ENCODE results near the gene GPR17. TPM values are rescaled to one million over a fixed set of nuclear protein-coding genes. Genes with fewer than 3 reads are reported as not detected.
A peak's percentile ranks its signal among the peaks of the same experiment; 100 is the strongest.

GPR17 gene
- total RNA-seq, 4 donors from 2014 or later, result not detected

DNA sequence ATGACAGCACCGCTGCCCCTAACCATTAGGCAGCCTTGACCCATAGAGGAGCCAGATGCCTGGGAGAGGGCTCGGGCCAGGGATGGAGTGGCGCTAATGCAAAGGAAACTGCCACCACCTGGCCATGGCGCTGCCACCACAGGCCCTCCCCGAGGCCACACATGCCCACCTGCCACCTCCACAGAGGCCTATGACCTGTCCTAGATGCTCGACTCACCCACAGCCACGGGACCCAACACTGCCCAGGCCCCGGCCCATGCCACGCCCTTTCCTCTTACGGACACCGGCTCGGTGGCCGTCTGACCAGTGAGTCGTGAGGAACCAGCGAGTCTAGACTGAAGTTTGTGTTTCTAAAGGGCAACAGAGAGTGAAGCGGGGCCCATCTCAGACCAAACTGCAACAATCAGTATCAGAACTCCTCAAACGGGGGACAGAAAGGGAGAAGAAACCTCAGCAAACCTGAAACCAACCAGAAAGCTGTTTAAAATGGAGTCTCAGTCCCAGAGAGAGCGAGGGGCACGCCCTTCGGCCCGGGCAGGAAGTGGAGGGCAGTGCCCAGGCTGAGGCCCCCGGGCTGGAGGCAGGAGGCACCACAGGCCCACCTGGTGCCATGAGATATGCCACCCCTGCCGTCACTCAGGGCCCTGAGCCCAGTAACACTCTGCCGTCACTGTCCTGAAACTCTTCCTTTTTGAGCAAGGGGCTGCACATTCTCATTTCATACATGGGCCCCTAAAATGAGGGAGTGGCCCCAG lies 711 bp downstream of the GPR17 start:
- H3K9me3 ChIP-seq, result no peaks in the 10 kb centered on the region
- TF ChIP-seq POLR2A (IDR thresholded peaks at IDR 0.05), result no peak
- TF ChIP-seq CTCF (IDR thresholded peaks at IDR 0.05), result no peak
- WGBS, 2 donors, result 61 to 64% methylated on average over 21 to 24 of the region's 24 CpGs
- no peaks in the 10 kb centered on the region for H3K27me3 ChIP-seq
- peak overlapping the region in 2 of 3 donors; percentile 17 to 36 for H3K27ac ChIP-seq
- DNase-seq, result no peak
- H3K4me1 ChIP-seq, result peaks cover 7 to 37% of the 10 kb centered on the region in 2 donors
- intact Hi-C loops (cut with DNase I), result no loop called here
- H3K4me3 ChIP-seq (replicated peaks in 1 of 3), result no peak overlapping the region
- H3K36me3 ChIP-seq, result no peaks in the 10 kb centered on the region

DNA sequence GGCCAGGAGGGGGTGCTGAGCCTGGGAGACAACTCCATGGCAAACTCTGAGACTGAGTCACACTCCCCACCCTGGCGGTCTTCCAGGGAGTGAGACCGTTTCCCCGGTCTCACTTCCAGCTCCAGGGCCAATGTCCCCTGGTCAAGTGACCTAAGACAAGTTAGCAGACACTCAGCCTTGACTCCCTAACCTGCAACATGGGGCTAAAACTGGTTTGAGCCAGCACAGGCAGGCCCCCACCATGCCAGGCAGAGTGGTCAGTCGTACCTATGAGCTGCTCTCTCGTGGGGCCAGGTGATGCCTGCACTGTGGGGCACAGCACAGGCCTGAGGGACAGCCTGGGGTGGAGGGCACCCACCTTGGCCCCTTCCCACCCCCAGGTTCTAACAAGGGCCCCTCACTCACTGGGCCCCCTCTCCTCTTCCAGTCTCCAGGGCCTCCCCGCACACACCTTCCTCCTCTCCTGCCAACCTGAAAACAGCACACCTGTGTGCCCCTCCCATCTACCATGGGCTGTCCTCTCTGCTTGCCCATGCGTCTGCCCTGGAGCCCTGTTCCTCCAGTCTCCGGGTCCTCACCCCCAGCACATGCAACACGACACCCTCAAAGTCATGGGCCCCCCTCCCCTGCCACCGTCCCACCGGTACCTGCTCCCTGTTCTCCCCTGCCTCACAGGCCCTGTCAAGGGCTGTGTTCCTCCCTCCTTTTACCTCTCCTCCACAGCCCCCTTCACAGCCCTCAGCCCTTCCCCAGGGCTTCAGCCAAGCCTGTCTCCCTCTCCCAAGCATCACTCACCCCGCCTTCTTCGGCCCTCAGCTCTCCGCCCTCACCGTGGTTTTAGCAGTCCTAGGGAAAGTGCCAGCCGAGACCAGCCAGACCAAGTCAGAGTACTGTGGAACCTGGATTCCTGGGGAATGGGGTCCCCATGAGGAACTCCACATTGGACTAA lies 1.6 kb downstream of the GPR17 start:
- H3K27ac ChIP-seq, result peak overlapping the region in 2 of 3 donors; percentile 17 to 36
- H3K36me3 ChIP-seq, result no peaks in the 10 kb centered on the region
- WGBS, 2 donors, result 63 to 67% methylated on average over 14 of the region's 16 CpGs
- no peak for TF ChIP-seq CTCF (IDR thresholded peaks at IDR 0.05)
- TF ChIP-seq POLR2A (IDR thresholded peaks at IDR 0.05), result no peak
- no peak for DNase-seq
- H3K9me3 ChIP-seq, result no peaks in the 10 kb centered on the region
- H3K4me3 ChIP-seq (replicated peaks in 1 of 3), result no peak overlapping the region
- intact Hi-C loops (cut with DNase I), result no loop called here
- H3K4me1 ChIP-seq, result peaks cover 10 to 45% of the 10 kb centered on the region in 2 donors
- H3K27me3 ChIP-seq, result no peaks in the 10 kb centered on the region

GRCh38 chr2:127648321-127648720 lies 2.4 kb downstream of the GPR17 start:
- WGBS, 2 donors, result 79 to 88% methylated on average over 5 to 6 of the region's 6 CpGs
- no peak overlapping the region for H3K27ac ChIP-seq

DNA sequence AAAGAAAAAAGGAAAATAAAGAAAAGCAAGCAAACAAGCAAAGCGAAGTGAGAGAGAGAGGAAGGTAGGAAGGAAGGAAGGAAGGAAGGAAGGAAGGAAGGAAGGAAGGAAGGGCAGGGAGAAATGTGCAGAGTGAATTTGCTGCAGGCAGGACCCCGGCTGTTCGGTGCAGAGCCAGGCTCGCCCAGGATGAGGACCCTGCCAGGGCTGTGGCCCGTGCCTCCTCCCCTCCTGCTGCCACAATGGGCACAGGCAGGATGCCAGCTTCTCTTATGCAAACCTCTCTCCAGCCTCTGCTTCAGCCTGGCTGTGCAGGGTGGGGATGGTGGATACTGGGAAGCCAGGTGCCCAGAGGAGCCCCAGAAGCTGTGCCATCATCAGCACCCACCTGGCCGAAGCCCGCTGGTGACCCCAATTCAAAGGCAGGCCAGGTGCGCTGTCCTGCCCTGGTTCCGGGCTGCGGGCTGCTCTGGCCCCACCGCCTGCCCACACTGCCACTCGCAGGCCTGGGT lies 3.2 kb downstream of the GPR17 start:
- Histone ChIP-seq H3K4me1 (peaks cover 10 to 48% of the 10 kb centered on the region in 2 donors), H3K27ac (no peak overlapping the region), H3K9me3 (no peaks in the 10 kb centered on the region), H3K36me3 (no peaks in the 10 kb centered on the region), H3K27me3 (no peaks in the 10 kb centered on the region), H3K4me3 (replicated peaks in 1 of 3) (no peak overlapping the region)
- intact Hi-C loops (cut with DNase I), result no loop called here
- no peak for TF ChIP-seq CTCF (IDR thresholded peaks at IDR 0.05)
- TF ChIP-seq POLR2A (IDR thresholded peaks at IDR 0.05), result no peak
- peak in 1 of 2 donors; percentile 81 for DNase-seq
- WGBS, 2 donors, result 42 to 54% methylated on average over 5 to 10 of the region's 12 CpGs

More at GRCh38 chr2:127648321-127648720, 2.4 kb downstream of the GPR17 start:
- TF ChIP-seq CTCF (IDR thresholded peaks at IDR 0.05), result no peak
- no peak for TF ChIP-seq POLR2A (IDR thresholded peaks at IDR 0.05)
- no peaks in the 10 kb centered on the region for H3K36me3 ChIP-seq
- H3K27me3 ChIP-seq, result no peaks in the 10 kb centered on the region
- DNase-seq, result no peak
- no peaks in the 10 kb centered on the region for H3K9me3 ChIP-seq
- peaks cover 10 to 48% of the 10 kb centered on the region in 2 donors for H3K4me1 ChIP-seq
- H3K4me3 ChIP-seq (replicated peaks in 1 of 3), result no peak overlapping the region
- intact Hi-C loops (cut with DNase I), result no loop called here

All from thyroid gland (tissue), 4 donors.